NCI-H2196 treated with DMSO at 0.1 percent for 48 hours (cell line): ENCODE data around the gene TSPY3.
"Not testable (repeated sequence)": the region's sequence is repeated elsewhere in the genome, so short reads cannot be mapped to it uniquely, and the experiment has no call there.

Experiments
- DNase-seq: peaks from one replicate; lab custom pipeline; 2025; ENCODE audit not compliant: unreplicated experiment; lab: John Stamatoyannopoulos, UW

TSPY3 gene, protein sequence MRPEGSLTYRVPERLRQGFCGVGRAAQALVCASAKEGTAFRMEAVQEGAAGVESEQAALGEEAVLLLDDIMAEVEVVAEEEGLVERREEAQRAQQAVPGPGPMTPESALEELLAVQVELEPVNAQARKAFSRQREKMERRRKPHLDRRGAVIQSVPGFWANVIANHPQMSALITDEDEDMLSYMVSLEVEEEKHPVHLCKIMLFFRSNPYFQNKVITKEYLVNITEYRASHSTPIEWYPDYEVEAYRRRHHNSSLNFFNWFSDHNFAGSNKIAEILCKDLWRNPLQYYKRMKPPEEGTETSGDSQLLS

DNA sequence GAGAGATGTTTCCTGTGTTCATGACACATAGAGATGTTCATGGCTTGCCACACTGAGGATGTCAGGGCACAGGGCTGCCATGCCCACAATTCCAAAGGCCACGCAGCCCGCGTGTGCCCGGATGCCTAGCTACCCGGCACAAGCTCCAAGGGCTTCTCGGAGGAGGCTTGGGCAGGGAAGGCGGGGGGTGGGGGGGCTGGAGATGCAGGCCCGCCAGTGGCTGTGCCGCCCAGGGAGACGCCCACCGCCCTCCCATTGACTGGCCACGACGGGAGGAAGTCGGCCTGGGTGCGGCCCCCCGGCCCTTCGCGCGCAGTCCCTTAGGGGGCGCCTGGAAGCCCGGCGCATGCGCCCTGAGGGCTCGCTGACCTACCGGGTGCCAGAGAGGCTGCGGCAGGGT is at the start of gene TSPY3:
TSPY3 (plus strand) TSS at position 301 of the 400 bp plus-strand sequence; CDS start at position 347, 46 bp downstream.
- DNase-seq: not testable (repeated sequence)

DNA sequence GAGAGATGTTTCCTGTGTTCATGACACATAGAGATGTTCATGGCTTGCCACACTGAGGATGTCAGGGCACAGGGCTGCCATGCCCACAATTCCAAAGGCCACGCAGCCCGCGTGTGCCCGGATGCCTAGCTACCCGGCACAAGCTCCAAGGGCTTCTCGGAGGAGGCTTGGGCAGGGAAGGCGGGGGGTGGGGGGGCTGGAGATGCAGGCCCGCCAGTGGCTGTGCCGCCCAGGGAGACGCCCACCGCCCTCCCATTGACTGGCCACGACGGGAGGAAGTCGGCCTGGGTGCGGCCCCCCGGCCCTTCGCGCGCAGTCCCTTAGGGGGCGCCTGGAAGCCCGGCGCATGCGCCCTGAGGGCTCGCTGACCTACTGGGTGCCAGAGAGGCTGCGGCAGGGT is 40.7 kb upstream of the TSPY3 start, which contains the start of gene TSPY8:
TSPY8 (plus strand) TSS at position 301 of the 400 bp plus-strand sequence; CDS start at position 347, 46 bp downstream.
- not testable (repeated sequence) for DNase-seq

DNA sequence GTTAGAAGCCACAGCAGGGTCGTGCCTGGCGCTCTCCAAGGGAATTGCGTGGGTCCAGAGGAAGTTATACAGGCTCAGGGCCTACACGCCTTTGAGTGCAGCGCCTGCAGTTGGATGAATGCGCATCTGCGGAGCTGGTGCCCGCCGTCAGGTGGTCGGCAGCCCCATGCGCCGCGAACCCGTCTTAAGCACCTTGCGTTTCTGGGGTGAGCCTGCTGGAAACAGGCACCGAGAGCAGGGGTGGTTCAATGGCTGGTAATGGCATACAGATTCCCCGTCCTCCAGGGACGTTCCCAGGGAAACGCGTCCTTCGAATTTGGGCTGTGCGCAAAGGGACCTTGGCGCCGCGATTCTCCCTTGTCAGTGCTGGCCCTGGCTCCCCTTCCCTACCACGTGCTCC is 1.7 kb upstream of the TSPY3 start:
- not testable (repeated sequence) for DNase-seq
